Middle frontal gyrus (tissue), 1 donor: ENCODE measurements around the gene MYMX.
"Not testable (repeated sequence)": the region's sequence is repeated elsewhere in the genome, so short reads cannot be mapped to it uniquely, and the experiment has no call there.

Experiments
- DNase-seq: peaks from one replicate; pipeline ENCODE4 v3.0.0-alpha.2; 2015; ENCODE audit warnings: low spot score; ENCODE audit errors: extremely low spot score

Gene MYMX

DNA sequence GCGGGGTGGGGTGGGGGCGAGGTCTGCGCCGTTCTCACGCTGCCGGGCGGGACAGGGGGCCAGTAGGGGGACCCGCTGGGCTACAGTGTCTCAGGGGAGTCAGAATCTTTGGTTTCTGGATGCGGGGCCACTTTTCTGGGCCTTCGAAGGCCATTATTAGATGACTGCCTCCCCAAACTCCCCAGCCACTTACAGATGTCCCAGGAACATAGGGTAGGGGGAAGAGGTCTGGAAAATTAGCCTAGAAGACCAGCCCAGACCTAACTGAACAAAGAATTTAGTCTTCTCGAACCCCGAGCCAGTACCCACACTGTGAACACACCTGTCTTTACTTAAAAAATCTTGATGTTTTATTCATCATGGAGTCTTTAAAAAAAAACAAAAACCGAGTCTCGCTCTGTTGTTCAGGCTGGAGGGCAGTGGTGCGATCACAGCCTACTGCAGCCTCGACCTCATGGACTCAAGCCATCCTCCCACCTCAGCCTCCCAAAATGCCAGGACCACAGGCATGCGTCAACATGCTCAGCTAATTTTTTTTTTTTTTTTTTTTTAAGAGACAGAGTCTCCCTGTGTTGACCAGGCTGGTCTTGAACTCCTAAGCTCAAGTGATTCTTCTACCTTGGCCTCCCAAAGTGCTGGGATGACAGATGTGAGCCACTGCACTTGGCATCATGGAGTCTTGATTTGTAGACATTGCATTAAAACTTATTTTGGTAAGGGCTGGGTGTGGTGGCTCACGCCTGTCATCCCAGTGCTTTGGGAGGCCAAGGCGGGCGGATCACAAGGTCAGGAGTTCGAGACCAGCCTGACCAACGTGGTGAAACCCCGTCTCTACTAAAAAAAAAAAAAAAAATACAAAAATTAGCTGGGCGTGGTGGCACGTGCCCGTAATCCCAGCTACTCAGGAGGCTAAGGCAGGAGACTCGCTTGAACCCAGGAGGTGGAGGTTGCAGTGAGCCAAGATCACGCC is 3.4 kb downstream of the MYMX start:
- DNase-seq, result no peak

DNA sequence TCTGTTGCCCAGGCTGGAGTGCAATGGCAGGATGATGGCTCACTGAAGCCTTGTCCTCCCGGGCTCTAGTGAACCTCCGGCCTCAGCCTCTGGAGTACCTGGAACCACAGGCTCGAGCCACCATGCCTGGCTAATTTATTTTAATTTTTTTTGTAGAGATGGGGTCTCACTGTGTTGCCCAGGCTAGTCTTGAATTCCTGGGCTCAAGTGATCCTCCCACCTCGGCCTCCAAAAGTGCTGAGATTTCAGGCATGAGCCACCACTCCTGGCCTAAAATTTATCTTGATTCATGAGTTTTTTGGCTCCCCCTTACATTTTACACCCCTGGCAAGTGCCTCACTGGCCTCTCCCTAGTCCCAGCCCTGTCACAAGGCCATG is 4.2 kb downstream of the MYMX start:
- no peak for DNase-seq

DNA sequence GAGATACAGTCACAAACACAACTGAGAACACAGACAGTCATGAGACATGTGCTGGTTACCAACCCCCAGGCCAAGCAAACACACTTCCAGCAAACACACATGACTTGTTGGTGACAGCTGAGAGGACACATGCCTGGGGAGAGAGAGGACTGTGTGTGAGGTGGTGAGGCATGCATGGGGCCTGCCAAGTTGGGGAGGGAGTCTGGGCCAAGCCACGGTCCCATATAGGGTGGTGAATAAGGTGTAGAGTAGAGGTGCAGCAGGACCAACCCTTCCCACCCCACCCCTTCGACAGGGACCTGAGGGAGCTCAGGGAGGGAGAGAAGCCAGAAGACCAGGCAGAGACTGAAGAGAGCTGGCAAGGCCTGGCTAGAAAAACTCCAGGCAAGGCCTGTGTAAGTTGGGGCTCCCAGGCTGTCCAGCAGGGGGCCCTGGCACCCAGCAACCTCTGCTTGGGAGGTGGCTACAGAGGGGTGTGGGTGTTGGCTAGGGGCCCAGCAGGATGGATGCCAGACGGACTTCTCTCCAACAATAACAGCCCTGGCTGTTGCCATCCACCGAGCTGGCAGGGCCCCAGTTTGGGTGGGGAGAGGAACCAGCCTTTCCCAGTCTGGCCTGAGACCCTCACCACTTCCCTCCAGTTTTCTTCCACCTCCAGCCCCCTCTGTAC is 4.7 kb downstream of the MYMX start:
- no peak for DNase-seq

DNA sequence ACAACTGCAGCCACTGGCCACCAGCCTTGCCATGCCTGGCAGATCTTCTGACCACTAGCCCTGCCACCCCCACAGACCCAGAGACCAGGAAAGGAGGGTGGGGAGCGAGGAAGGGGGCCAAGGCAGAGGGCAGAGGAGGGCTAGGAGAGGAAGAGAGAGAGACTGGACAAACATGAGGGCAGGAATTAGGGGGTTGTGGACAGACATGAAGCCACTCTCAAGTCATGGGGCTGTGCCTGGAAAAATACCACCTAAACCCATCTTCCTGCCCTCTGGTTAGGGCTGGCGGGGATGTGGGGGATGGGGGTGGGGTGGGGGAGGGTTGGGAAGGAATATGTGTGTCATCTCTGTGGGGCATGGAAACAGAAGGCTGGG is 5.2 kb downstream of the MYMX start:
- DNase-seq, result no peak

DNA sequence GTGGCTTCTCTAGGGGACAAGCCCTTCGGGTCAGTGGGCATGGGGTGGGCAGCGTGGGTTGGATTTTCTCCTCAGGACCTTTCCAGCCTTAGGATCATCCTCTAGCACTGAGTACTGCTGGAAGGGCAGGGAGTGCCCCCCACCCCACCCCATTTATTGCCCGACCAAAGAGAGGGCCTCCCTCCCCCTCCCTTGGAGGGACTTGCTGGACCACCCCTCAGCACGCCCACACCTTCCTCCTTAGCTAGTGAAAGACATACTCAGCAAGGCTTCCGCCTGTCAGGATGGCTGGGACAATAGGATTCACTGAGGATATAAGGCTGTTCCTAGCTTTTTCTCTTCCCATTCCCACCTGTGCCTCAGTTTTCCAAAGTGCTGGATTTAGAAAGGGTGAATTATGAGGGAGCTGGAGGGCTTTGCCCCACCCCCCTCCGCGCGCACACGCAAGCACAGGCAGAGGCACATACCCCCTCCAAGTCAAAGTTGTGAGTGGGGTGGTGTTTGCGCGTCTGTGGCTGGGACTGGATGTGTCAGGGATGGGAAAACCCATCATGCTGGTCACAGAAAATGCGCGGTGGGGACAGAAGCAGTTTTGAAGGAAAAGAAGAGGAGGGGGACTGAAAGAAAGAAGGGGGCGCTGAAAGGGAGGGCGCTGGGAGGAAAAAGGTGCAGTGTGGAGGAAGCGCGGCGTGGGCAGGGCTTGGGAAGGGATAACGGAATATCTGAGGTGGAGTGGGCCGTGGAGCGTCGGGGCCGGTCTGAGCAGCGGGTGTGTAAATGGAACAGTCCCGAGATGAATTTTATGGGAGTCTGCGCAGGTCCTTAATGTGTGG is 6.0 kb downstream of the MYMX start:
- no peak for DNase-seq

DNA sequence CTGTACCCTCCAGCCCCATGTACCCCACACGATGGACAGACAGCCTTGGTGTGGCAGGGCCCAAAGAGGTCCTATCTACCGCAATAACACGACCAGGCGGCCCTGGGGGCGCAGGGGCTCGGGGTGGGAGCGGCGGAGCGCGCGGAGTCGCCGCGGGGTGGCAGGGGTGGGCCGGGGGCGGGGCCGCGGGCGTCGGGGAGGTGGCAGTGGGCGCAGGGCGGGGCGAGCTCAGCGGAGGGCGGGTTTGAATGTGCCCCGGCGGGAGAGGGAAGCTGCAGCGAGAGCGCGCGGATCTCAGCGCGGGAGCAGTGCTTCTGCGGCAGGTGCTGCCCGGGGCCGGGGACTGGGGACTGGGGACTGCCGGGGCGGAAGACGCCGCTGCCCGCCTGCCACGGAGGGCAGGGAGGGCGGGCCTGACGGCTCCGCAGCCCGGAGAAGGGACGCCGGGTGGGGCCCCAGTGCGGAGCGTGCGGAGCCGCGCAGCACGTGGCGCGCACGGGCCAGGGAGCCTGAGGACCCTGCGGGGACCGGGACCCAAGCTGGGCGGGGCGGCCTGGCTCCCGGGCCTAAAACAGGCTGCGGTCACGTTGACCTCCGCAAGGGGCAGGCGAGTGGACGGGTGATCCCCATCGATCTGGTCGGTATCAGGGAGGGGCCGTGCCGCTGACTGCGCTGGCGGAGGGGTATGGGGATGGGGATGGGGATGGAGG is 6.7 kb downstream of the MYMX start, which contains the start of gene SLC29A1:
SLC29A1 (plus strand) TSS at position 277 of the 710 bp plus-strand sequence. CDS start 3,719 bp downstream, outside the sequence.
- no peak for DNase-seq

DNA sequence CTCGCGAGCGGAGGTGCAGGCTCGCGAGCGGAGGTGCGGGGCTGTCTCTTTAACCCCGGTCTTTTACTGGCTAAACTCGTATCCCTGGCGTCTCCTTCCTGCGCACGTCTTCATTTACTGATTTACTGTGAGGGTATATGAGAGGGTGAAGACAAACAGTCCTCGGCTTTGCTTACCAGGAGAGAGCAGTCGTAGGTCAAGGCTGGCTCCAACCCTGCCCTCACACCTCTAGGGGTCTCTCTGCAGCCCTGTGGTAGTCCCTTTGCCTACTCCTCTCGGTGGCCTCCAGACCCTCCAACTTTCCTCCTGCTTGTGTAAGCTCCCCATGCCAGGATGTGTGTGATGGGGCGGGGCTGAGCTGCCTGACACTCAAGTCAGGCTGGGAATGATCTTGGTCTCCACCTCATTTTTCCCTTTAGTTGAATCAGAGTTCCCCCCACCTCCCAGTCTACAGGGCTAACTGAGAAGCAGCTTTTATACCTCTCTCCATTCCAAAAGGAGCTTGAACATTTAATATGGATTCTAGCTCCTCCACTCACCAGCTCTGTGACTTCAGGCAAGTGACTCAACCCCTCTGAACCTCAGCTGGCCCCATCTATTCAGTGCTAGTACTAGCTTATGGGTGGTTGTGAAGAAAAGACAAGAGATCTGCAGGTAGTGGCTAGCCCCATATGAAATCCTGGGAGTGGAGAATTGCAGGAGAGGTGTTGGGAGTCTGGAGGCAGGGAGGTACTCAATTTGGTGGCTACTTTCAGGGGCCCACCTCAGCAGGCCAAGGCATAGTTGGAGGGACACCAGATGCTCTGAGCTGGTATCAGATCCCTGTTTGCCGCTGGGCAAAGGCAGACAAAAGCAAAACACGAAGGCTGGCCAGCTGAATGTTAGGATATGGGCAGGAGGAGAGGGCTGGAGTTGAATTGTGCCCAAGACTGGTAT is 7.6 kb downstream of the MYMX start:
- DNase-seq, result no peak

DNA sequence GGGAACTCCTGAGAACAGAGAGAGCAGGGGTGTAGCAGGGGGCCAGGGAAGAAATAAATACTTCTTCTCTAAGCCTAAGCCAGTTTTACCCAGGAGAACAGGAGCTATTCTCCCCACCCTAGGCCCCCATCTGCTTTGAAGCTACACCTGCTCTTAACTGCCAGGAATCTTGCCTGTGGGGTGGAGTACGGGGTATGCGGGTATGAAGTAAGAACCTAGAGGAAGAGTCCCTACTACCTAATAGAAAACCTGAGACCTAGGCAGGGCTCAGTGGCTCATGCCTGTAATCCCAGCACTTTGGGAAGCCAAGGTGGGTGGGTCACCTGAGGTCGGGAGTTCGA is 8.2 kb downstream of the MYMX start:
- DNase-seq, result no peak

DNA sequence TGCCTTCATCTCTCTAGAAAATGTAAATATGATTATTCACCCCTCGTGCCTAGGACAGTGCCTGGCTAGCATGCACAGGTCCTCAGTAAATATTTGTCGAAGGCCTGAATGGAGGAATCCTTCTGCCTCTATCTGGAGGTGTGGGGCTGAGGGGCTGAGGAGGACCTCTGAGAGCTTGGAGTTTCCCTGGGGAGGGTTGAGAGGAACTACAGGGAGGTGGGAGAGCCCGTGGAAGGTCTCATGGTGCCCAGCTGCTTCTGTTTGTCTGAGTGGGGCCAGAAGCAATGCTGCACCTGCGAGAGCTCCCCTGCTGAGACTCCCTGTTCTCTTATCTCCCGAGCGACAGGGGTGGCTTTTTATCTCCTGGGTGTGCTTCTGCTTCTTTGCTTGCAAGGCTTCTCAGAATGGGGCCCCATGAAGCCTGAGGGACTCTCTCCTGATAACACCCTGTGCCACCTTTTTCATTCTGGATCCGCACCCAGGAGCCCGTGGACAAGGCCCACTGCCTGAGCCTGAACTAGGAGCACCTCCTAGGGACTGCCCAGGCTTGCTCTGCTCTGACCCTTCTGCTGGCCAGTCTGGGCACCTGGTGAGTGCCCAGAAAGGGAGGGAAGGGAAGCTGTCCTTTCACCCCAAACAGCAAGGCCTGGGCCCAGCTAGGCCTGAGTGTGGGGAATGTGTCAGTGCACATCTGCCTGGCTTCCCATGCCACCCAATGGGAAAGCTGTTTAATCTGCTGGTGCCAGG is 9.0 kb downstream of the MYMX start:
- no peak for DNase-seq

DNA sequence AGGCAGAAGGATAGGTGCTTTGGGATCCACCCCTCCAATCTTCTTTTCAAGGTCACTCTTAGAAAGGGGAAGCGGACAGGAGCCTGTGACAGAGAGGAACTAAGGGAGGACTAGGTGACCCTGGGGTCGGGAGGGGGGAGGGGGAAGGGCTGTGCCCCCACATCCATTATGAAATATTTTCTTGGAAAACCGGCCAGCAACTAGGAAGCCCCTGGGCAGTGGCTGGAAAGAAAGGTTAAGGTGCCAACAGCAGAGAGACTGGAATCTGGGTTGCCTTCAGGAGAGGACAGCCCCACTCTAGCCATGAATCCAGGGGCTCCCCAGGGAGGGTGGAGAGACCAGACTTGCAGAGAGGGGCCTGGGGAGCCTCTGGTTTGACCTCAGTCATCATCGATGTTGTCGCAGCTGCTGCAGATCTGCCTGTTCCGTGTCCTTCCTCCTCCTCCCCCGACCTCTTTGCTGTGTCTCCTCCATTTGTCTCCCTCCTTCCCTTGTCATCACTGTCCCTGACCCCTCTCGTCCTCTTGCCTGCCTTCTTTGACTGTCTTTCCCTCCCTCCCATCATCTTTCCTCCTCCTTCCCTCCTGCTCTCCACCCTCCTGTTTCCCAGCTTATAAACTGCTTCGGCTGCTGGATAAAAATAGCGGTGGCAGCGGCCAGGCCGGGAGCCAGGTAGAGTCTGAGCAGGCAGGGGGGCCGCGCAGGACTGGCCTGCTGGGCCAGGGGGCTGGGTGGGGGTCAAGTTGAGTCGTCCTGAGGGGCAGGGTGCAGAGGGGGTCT is 9.8 kb downstream of the MYMX start:
- no peak for DNase-seq

DNA sequence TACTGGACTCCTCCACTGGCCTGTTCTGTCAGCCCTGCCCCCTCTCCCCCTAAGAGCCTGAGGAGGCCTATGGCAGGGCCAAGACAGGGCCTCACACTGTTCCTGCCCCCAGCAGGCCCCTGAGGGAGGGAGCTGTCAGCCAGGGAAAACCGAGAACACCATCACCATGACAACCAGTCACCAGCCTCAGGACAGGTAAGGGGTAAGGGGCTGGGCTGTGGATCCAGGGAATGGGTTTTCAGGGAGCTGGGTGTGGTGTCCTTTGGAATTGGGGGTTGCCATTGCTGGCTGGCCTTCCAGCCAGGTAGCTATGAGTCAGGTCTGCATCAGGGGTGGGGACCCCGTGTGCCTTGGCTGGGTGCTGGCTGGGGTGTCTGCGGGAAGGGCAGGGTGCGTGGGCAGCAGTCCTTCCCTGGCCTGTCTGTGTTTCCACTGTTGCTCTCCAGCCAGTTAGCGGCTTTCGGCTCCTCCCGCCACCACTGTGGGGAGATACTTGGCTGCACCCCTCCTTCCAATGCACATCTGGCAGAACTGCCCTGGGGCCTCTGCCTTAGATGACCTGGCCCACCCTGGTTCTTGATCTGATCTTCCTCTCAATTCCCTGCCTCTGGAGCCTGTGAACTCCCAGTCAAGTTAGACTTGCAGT is 10.5 kb downstream of the MYMX start:
- DNase-seq, result no peak

DNA sequence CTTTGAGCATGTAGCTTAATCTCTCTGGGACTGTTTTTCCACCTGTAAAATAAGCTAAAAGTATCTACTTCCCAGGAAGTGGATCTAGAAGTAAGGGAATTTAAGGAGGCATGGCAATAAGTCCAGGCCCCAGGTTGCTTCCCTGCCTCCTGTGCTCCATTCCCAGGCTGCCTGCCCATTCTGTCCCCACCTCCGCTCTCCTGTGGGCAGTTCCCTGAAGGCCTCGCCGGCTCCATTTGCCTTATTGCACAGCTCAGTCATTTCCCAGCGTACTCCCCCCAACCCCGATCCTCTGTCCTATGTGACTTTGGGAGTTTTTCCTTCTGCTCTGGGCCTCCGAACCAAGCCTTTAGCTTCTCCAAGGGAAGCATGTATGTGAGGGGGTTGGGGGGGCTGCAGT is 11.3 kb downstream of the MYMX start:
- DNase-seq, result no peak

DNA sequence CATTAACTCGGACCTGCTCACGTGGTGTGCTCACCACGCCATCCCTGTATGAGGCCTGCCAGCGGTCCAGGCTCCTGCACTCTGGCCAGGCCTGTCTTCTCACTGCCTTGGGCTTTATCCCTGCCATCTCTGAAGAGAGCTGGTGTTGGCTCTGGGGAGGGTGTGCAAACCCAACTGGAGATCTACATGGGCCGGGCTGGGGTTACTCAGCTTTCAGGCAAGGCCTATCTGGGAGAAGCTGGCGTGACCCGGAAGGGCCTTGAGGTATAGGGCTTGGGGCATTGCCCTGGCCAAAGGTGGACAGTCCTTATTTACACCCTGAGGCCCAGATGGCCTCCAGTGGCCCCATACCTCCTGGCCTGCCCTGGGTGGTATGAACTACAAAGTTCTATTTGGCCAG is 11.7 kb downstream of the MYMX start:
- no peak for DNase-seq

DNA sequence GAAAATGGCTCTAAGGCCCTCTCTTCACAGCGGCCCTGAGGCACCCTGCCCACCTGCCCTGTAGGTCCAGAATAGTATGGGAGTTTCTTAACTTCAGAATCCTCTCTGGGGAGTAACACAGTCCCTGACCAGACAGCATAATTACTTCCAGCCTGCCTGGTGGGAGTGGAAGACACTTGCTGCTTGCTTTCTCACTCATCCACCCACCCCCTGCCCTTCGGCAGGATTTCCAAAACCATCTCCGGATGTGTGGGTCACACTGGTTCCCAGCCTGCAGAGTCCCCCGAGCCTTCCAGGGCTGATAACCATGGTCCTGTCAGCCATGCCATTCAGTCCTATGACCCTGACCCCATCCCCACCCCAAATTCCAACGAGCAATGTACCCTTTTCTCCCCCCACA is 12.1 kb downstream of the MYMX start:
- DNase-seq, result no peak

DNA sequence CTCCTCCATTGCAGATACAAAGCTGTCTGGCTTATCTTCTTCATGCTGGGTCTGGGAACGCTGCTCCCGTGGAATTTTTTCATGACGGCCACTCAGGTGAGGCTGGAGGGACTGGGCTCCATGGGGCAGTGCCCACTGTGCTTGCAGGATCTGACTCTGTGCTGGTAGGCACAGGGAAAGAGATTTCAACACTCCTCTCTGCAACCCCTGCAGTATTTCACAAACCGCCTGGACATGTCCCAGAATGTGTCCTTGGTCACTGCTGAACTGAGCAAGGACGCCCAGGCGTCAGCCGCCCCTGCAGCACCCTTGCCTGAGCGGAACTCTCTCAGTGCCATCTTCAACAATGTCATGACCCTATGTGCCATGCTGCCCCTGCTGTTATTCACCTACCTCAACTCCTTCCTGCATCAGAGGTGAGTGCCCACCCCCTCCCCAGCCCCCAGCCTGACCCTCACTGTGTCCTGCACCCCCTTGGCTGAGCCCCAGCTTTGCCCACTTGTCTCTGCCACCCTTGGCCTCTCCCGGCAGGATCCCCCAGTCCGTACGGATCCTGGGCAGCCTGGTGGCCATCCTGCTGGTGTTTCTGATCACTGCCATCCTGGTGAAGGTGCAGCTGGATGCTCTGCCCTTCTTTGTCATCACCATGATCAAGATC is 12.8 kb downstream of the MYMX start:
- DNase-seq, result no peak

DNA sequence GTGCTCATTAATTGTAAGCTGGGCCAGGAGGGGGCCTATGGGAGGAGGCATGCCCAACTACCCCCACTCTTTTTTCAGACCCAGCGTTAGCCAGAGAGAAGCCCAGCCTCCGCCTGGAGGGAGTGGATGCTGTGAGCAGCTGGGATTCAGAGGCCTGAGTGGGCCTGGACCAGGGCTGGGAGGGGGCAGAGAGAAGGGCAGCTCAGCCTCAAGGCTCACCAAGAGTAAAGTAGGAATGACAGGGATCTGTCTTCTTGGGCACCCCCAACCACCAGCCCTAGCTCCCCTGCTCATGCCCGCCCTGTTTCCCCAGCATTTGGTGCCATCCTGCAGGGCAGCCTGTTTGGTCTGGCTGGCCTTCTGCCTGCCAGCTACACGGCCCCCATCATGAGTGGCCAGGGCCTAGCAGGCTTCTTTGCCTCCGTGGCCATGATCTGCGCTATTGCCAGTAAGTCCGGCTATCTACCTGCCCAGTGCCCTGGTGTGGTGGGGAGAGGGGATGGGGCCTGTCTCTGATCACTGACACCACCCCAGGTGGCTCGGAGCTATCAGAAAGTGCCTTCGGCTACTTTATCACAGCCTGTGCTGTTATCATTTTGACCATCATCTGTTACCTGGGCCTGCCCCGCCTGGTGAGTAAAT is 13.4 kb downstream of the MYMX start:
- DNase-seq, result no peak

DNA sequence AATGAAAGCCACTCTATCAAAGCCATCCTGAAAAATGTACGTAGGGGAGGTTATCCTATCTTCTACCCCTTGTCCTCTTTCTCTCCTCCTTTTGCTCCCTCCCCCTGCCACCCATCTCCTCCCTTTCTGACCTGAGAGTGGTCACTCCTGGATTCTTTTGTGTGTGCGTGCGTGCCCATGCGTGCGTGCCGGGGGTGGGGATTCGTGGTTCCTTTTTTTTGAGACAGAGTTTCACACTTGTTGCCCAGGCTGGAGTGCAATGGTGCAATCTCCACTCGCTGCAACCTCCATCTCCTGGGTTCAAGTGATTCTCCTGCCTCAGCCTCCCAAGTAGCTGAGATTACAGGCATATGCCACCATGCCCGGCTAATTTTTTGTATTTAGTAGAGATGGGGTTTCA is 14.7 kb downstream of the MYMX start:
- DNase-seq, result not testable (repeated sequence)
